Fibroblast of lung (primary cell): ENCODE results near the gene FTSJ1. TPM values are rescaled to one million over a fixed set of nuclear protein-coding genes. Genes with fewer than 3 reads are reported as not detected.
"Not testable (repeated sequence)": the region's sequence is repeated elsewhere in the genome, so short reads cannot be mapped to it uniquely, and the experiment has no call there.

Source experiments
- DNase-seq, 2 donors: peaks; one replicate each; pipeline versions ENCODE4 v3.0.0 to v3.0.0-alpha.2; 2010; ENCODE audit warnings: low read depth in 2 of 2
- H2AFZ ChIP-seq: 2 replicates; pipeline ENCODE4 v1.5.1; 2012; ENCODE audit warnings: low read length, control low read depth, inconsistent platforms
- H3K27ac ChIP-seq: 2 replicates; pipeline ENCODE4 v1.5.1; 2011; ENCODE audit warnings: low read length, control low read depth; ENCODE audit not compliant: insufficient read depth
- H3K27me3 ChIP-seq: 2 replicates; pipeline ENCODE4 v1.5.1; 2011; ENCODE audit warnings: mild to moderate bottlenecking, low read length; ENCODE audit not compliant: control insufficient read depth, insufficient read depth
- H3K36me3 ChIP-seq: 2 replicates; pipeline ENCODE4 v1.5.1; 2011; ENCODE audit warnings: low read length; ENCODE audit not compliant: control insufficient read depth, insufficient read depth
- H3K4me1 ChIP-seq: 2 replicates; pipeline ENCODE4 v1.5.1; 2011; ENCODE audit warnings: low read length; ENCODE audit not compliant: control insufficient read depth, insufficient read depth; ENCODE audit errors: extremely low read depth
- H3K4me2 ChIP-seq: 2 replicates; pipeline ENCODE4 v1.5.1; 2011; ENCODE audit warnings: low read length, control low read depth; ENCODE audit not compliant: insufficient read depth; ENCODE audit errors: extremely low read depth
- H3K4me3 ChIP-seq, 4 experiments: fragments of 200-600 bp in 1 of 4; sonication (generic) in 1 of 4; replicated peaks in 1 of 4; 2 replicates each; pipeline ENCODE4 v1.5.1; 2011 to 2016; ENCODE audit warnings: low read length in 4 of 4, low read depth in 3 of 4, mild to moderate bottlenecking in 3 of 4, control low read depth in 2 of 4, inconsistent platforms in 1 of 4, mixed read lengths in 1 of 4; ENCODE audit not compliant: insufficient read depth in 1 of 4; ENCODE audit errors: control extremely low read depth in 1 of 4
- H3K79me2 ChIP-seq: 2 replicates; pipeline ENCODE4 v1.5.1; 2012; ENCODE audit warnings: mild to moderate bottlenecking, low read length, inconsistent platforms; ENCODE audit not compliant: control insufficient read depth, insufficient read depth
- H3K9ac ChIP-seq: 2 replicates; pipeline ENCODE4 v1.5.1; 2011; ENCODE audit warnings: mild to moderate bottlenecking, low read length, control low read depth; ENCODE audit not compliant: insufficient read depth
- H3K9me3 ChIP-seq: 2 replicates; pipeline ENCODE4 v1.5.1; 2012; ENCODE audit warnings: low read depth, low read length; ENCODE audit not compliant: control insufficient read depth, insufficient read depth
- H4K20me1 ChIP-seq: 2 replicates; pipeline ENCODE4 v1.5.1; 2011; ENCODE audit warnings: low read length; ENCODE audit not compliant: control insufficient read depth, insufficient read depth; ENCODE audit errors: extremely low read depth
- CTCF ChIP-seq, 2 donors: IDR thresholded peaks in 1 of 2; conservative IDR thresholded peaks in 1 of 2; 1 replicate in 1 of 2; 2 replicates in 1 of 2; pipeline ENCODE4 v1.5.1; 2011 to 2012; ENCODE audit warnings: low read length in 2 of 2, control low read depth in 1 of 2, inconsistent platforms in 1 of 2, low read depth in 1 of 2, mild to moderate bottlenecking in 1 of 2
- EZH2 ChIP-seq: IDR thresholded peaks from 2 replicates; pipeline ENCODE4 v1.5.1; 2012; ENCODE audit warnings: low read length, control low read depth, mild to moderate bottlenecking; ENCODE audit errors: missing control alignments
- polyA plus RNA-seq, 2 donors: library from polyadenylated mRNA; depleted of rRNA in 1 of 2; stranded (reverse) in 1 of 2; unstranded in 1 of 2; fragments of >200 nt; gene quantifications; 2 replicates each; pipeline ENCODE4 v1.2.1, GENCODE V29; 2011 to 2012; ENCODE audit warnings: missing spikeins in 1 of 2
- total RNA-seq: library from RNA; depleted of rRNA; stranded (reverse); fragments of >200 nt; gene quantifications from 2 replicates; pipeline ENCODE4 v1.2.1, GENCODE V29; 2014

FTSJ1 gene
- total and polyA plus RNA-seq, 2 donors (not counting 1 experiment from before 2014, with no cell fraction given), result 29.4 to 30.2 TPM

- no peak overlapping the region for H2AFZ ChIP-seq
- H3K27ac ChIP-seq, result no peak overlapping the region
- no peaks in the 10 kb centered on the region for H3K27me3 ChIP-seq
- H3K36me3 ChIP-seq, result no peaks in the 10 kb centered on the region
- no peak overlapping the region for H3K4me3 ChIP-seq
- no peaks in the 10 kb centered on the region for H4K20me1 ChIP-seq
- H3K4me2 ChIP-seq, result no peak overlapping the region
- no peaks in the 10 kb centered on the region for H3K4me1 ChIP-seq
- no peak overlapping the region for H3K9ac ChIP-seq
- no peak for DNase-seq
- no peaks in the 10 kb centered on the region for H3K79me2 ChIP-seq
- TF ChIP-seq CTCF (conservative IDR thresholded peaks at IDR 0.05 in 1 of 2, IDR thresholded peaks at IDR 0.05 in 1 of 2; ENCODE audit: low read depth in 1 of 2, low read length in 2 of 2) (no peak), EZH2 (no peak)
- no peaks in the 10 kb centered on the region for H3K9me3 ChIP-seq
These were observed 39.8 kb downstream of the FTSJ1 start for GRCh38 chrX:48515842-48516241.

GRCh38 chrX:48516285-48516684, 40.3 kb downstream of the FTSJ1 start:
- H3K9me3 ChIP-seq, result no peaks in the 10 kb centered on the region
- H4K20me1 ChIP-seq, result no peaks in the 10 kb centered on the region
- no peaks in the 10 kb centered on the region for H3K27me3 ChIP-seq
- H3K4me3 ChIP-seq, result no peak overlapping the region
- H3K4me2 ChIP-seq, result no peak overlapping the region
- H3K79me2 ChIP-seq, result no peaks in the 10 kb centered on the region
- no peak for DNase-seq
- no peaks in the 10 kb centered on the region for H3K36me3 ChIP-seq
- no peaks in the 10 kb centered on the region for H3K4me1 ChIP-seq
- no peak overlapping the region for H3K27ac ChIP-seq
- no peak for TF ChIP-seq EZH2
- TF ChIP-seq CTCF (conservative IDR thresholded peaks at IDR 0.05 in 1 of 2, IDR thresholded peaks at IDR 0.05 in 1 of 2; ENCODE audit: low read depth in 1 of 2, low read length in 2 of 2), result no peak
- no peak overlapping the region for H3K9ac ChIP-seq
- H2AFZ ChIP-seq, result no peak overlapping the region

- Histone ChIP-seq H3K4me2 (no peak overlapping the region), H3K9ac (no peak overlapping the region), H3K27ac (no peak overlapping the region), H3K36me3 (no peaks in the 10 kb centered on the region), H2AFZ (no peak overlapping the region), H3K27me3 (no peaks in the 10 kb centered on the region), H3K9me3 (no peaks in the 10 kb centered on the region), H3K79me2 (no peaks in the 10 kb centered on the region), H3K4me3 (no peak overlapping the region), H4K20me1 (no peaks in the 10 kb centered on the region), H3K4me1 (no peaks in the 10 kb centered on the region)
- no peak for DNase-seq
- TF ChIP-seq EZH2 (no peak), CTCF (conservative IDR thresholded peaks at IDR 0.05 in 1 of 2, IDR thresholded peaks at IDR 0.05 in 1 of 2; ENCODE audit: low read depth in 1 of 2, low read length in 2 of 2) (no peak)
These were observed 41.0 kb downstream of the FTSJ1 start for GRCh38 chrX:48516987-48517386.

GRCh38 chrX:48519481-48519880, 43.5 kb downstream of the FTSJ1 start:
- H3K4me1 ChIP-seq, H3K79me2 ChIP-seq, H3K9me3 ChIP-seq, H3K4me2 ChIP-seq, H4K20me1 ChIP-seq, H3K36me3 ChIP-seq, H2AFZ ChIP-seq, H3K9ac ChIP-seq, H3K27me3 ChIP-seq, H3K4me3 ChIP-seq, H3K27ac ChIP-seq, DNase-seq: not testable (repeated sequence)
